Measurements from ENCODE around the gene TLX1. TPM values are rescaled to one million over a fixed set of nuclear protein-coding genes. Genes with fewer than 3 reads are reported as not detected.

The TLX1 gene
- total RNA-seq, 4 donors from 2014 or later: not detected

- 23 to 44% methylated on average over 9 to 12 of the region's 54 CpGs for WGBS, 2 donors
- peaks cover 45 to 100% (median 70%) of the 10 kb centered on the region in 4 donors for H3K27me3 ChIP-seq
- no peak for DNase-seq
- peaks cover 24 to 68% (median 32%) of the 10 kb centered on the region in 3 donors for H3K4me1 ChIP-seq
- H3K4me3 ChIP-seq: peak overlapping the region in 1 of 4 donors; percentile 47
- no peak for TF ChIP-seq POLR2A (IDR thresholded peaks at IDR 0.05)
- TF ChIP-seq, protein P1, sequence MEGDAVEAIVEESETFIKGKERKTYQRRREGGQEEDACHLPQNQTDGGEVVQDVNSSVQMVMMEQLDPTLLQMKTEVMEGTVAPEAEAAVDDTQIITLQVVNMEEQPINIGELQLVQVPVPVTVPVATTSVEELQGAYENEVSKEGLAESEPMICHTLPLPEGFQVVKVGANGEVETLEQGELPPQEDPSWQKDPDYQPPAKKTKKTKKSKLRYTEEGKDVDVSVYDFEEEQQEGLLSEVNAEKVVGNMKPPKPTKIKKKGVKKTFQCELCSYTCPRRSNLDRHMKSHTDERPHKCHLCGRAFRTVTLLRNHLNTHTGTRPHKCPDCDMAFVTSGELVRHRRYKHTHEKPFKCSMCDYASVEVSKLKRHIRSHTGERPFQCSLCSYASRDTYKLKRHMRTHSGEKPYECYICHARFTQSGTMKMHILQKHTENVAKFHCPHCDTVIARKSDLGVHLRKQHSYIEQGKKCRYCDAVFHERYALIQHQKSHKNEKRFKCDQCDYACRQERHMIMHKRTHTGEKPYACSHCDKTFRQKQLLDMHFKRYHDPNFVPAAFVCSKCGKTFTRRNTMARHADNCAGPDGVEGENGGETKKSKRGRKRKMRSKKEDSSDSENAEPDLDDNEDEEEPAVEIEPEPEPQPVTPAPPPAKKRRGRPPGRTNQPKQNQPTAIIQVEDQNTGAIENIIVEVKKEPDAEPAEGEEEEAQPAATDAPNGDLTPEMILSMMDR (IDR thresholded peaks at IDR 0.05): no peak
- H3K9me3 ChIP-seq: no peaks in the 10 kb centered on the region
- H3K27ac ChIP-seq: no peak overlapping the region
- intact Hi-C loops (cut with DNase I): no loop called here
- H3K36me3 ChIP-seq: no peaks in the 10 kb centered on the region
Observed at GRCh38 chr10:101133489-101134298, 2.6 kb downstream of the TLX1 start.

DNA sequence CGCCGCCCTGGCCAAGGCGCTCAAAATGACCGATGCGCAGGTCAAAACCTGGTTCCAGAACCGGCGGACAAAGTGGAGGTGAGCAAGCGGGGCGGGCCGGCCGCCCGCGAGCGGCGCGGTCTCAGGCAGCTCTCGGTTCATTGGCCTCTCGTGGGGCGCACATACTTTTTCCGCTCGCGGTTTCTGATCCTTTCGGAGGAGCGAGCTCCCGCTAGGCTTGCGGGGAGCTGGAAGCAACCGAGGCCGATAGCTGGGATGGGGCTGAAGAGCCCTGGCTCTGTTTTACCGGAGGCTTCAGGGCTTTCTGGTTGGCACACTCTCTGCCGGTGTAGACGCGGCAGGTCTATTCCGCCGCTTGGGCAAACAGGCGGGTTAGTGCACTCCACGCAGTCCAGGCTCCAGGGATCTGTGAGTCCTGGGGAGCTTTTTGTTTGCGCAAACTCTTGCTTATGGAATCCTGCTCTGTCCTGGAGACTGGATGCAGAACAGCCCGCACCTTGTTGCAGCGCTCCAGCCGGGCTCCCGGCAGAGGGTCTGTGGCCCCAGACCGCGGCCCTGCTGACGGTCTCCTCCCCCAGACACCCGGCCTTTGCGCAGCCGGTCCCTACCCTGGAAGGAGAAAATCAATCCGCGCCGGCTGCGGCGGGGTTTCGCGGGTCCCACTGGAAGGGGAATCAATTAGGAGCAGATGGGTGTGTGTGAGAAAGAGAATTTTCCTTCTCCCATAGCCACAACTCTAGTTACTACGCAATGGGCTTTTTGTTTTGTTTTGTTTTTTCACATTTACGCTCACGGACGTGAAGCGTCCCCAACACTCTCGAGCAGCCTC is 3.4 kb downstream of the TLX1 start:
- no peak for DNase-seq
- intact Hi-C loops (cut with DNase I): no loop called here
- Histone ChIP-seq H3K27ac (no peak overlapping the region), H3K36me3 (no peaks in the 10 kb centered on the region), H3K4me1 (peaks cover 24 to 71% (median 32%) of the 10 kb centered on the region in 3 donors), H3K27me3 (peaks cover 45 to 100% (median 77%) of the 10 kb centered on the region in 4 donors), H3K4me3 (peak overlapping the region in 1 of 4 donors; percentile 47), H3K9me3 (no peaks in the 10 kb centered on the region)
- TF ChIP-seq POLR2A (IDR thresholded peaks at IDR 0.05): no peak
- TF ChIP-seq, protein P1 (IDR thresholded peaks at IDR 0.05): no peak
- WGBS, 2 donors: 4 to 7% methylated on average over 16 to 18 of the region's 60 CpGs

DNA sequence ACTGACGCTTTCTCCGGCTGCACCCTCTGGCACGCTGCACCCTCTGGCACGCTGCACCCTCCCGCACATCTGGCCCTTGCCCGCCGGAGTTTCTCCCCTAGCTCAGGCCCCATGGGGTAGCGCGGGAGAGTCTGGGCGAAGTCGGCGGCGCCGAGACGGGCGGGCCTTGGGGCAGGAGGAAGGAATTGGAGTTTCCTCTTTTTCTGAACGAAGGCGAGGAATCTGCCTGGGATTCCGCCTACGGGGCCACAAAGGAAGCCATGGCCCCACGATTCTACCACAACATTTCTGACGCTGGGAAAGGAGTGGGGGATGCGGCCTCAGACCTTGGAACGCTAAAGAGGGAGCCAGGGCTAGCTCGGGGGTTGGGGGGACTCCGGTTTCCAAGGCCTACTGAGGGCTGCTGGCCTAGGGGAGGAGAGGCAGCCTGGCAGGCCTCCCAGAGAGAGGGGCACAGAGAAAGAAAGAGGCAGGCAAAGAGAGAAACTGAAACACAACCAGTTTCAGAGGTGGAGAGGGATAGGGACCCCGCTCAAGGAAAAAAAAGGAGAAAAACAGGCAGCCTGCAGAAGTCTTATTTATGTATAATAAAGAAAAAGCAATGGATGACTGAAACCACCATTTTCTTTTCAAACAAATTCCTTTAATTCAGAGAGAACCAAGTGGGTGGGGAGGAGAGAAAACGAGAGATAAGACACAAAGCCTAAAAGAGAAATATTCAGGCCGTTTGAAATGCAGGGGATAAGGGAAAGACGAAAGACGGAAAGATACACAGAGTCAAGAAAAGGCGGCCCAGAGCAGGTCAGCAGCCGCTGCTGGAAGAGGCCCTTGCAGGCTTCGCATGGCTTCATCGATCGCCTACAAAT is 4.3 kb downstream of the TLX1 start:
- H3K4me1 ChIP-seq: peaks cover 31 to 80% (median 32%) of the 10 kb centered on the region in 3 donors
- DNase-seq: no peak
- TF ChIP-seq POLR2A (IDR thresholded peaks at IDR 0.05): no peak
- TF ChIP-seq, protein P1 (IDR thresholded peaks at IDR 0.05): no peak
- H3K4me3 ChIP-seq: peak overlapping the region in 1 of 4 donors; percentile 47
- H3K27ac ChIP-seq: no peak overlapping the region
- peaks cover 51 to 100% (median 83%) of the 10 kb centered on the region in 4 donors for H3K27me3 ChIP-seq
- no peaks in the 10 kb centered on the region for H3K9me3 ChIP-seq
- WGBS, 2 donors: 23 to 26% methylated on average over 18 to 27 of the region's 36 CpGs
- H3K36me3 ChIP-seq: no peaks in the 10 kb centered on the region
- intact Hi-C loops (cut with DNase I): no loop called here

DNA sequence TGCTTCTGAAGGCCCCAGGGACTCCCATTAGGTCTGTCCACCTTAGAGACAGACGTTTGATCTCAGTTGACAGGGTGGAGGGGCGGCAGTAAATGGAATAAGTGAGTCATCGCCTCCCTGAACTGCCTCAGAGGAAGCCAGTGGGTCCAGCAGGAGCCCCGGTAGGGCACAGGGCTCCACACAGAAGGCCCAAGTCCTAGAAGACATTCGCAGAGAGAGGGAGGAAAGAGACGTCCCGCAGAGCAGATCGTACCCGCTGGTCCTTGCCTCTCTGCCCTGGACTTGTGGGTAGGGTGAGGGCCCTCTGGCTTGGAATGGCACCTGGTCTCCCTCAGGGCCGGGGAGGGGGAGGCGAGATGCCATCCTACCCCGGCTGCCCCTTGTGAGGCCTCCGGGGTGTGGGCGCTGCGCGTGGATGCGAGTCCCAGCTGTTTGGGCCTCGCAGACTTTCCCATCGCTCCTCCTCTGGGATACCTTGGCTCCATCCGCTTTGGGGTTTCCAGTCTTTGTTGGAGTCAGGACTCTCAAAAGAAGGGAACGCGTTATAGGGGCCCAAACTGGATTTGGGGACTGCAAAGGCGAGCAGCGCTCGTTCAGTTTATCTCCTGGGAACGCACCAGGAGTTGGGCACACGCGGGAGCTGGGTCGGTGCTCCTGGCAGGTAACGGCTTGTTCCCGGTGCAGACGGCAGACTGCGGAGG is 5.1 kb downstream of the TLX1 start:
- peaks cover 54 to 100% (median 85%) of the 10 kb centered on the region in 4 donors for H3K27me3 ChIP-seq
- intact Hi-C loops (cut with DNase I): no loop called here
- no peak for DNase-seq
- no peak overlapping the region for H3K4me3 ChIP-seq
- WGBS, 2 donors: 9 to 17% methylated on average over 2 to 6 of the region's 33 CpGs
- TF ChIP-seq, protein P1 (IDR thresholded peaks at IDR 0.05): no peak
- no peak for TF ChIP-seq POLR2A (IDR thresholded peaks at IDR 0.05)
- no peaks in the 10 kb centered on the region for H3K36me3 ChIP-seq
- peaks cover 30 to 79% (median 33%) of the 10 kb centered on the region in 3 donors for H3K4me1 ChIP-seq
- H3K9me3 ChIP-seq: no peaks in the 10 kb centered on the region
- H3K27ac ChIP-seq: no peak overlapping the region

Data from esophagus squamous epithelium (tissue), 5 donors.